HepG2 (cell line): Measurements from ENCODE around the gene KATNB1. TPM values are rescaled to one million over a fixed set of nuclear protein-coding genes. Genes with fewer than 3 reads are reported as not detected.

ENCODE experiments used
- CERS6 ChIP-seq: sonication (generic); formaldehyde crosslinking; IDR thresholded peaks from 2 replicates; pipeline ENCODE4 v1.5.0; 2020; ENCODE audit warnings: missing genetic modification reagents
- KDM4B ChIP-seq: sonication (generic); formaldehyde crosslinking; IDR thresholded peaks from 2 replicates; pipeline ENCODE4 v1.4.0; 2020; ENCODE audit warnings: missing genetic modification reagents
- NCOA1 ChIP-seq: sonication (generic); formaldehyde crosslinking; IDR thresholded peaks from 2 replicates; pipeline ENCODE4 v1.9.0; 2021; ENCODE audit warnings: missing genetic modification reagents
- NCOR1 ChIP-seq: fragments of 200-600 bp; sonication (generic); IDR thresholded peaks from 2 replicates; pipeline ENCODE4 v1.7.0; 2017; ENCODE audit warnings: antibody characterized with exemption, low read length, borderline replicate concordance
- PREB ChIP-seq: sonication (generic); formaldehyde crosslinking; IDR thresholded peaks from 2 replicates; pipeline ENCODE4 v1.4.0; 2020; ENCODE audit warnings: missing genetic modification reagents
- SAP130 ChIP-seq: IDR thresholded peaks from 2 replicates; pipeline ENCODE4 v1.6.1; 2016; ENCODE audit warnings: low read depth
- THAP11 ChIP-seq: IDR thresholded peaks from 2 replicates; pipeline ENCODE4 v1.6.1; 2016; ENCODE audit warnings: missing biosample characterization, missing genetic modification reagents
- YY1 ChIP-seq: IDR thresholded peaks from 2 replicates; pipeline ENCODE4 v1.6.1; 2011; ENCODE audit warnings: low read length, low read depth, moderate library complexity, mild to moderate bottlenecking; ENCODE audit not compliant: insufficient read depth, insufficient replicate concordance
- ZBTB4 ChIP-seq: sonication (generic); formaldehyde crosslinking; IDR thresholded peaks from 2 replicates; pipeline ENCODE4 v1.4.0; 2020; ENCODE audit warnings: missing genetic modification reagents, mild to moderate bottlenecking, borderline replicate concordance
- ZNF318 ChIP-seq: sonication (generic); formaldehyde crosslinking; IDR thresholded peaks from 2 replicates; pipeline ENCODE4 v1.4.0; 2020; ENCODE audit warnings: mild to moderate bottlenecking, missing genetic modification reagents
- ZNF33B ChIP-seq: sonication (generic); formaldehyde crosslinking; IDR thresholded peaks from 2 replicates; pipeline ENCODE4 v1.5.1; 2020; ENCODE audit warnings: mild to moderate bottlenecking, missing genetic modification reagents
- ZNF513 ChIP-seq: sonication (generic); formaldehyde crosslinking; conservative IDR thresholded peaks from 2 replicates; pipeline ENCODE4 v1.5.0; 2020; ENCODE audit warnings: missing genetic modification reagents
- ZNF629 ChIP-seq: sonication (generic); formaldehyde crosslinking; conservative IDR thresholded peaks from 2 replicates; pipeline ENCODE4 v1.5.0; 2020; ENCODE audit warnings: missing genetic modification reagents
- polyA plus RNA-seq, 8 experiments: library from polyadenylated mRNA; depleted of rRNA in 3 of 8; stranded (reverse) in 7 of 8; unstranded in 1 of 8; fragments of >200 nt; fragmentation: Illumina TruSeq in 4 of 8; extraction: Trizol in 4 of 8; gene quantifications; 2 replicates each; pipeline versions ENCODE4 v1.2.1 to v1.2.3, GENCODE V29; 2011 to 2016; ENCODE audit warnings: low read depth in 4 of 8, missing spikeins in 1 of 8, mixed read lengths in 1 of 8; ENCODE audit not compliant: insufficient read depth in 1 of 8
- total RNA-seq, 5 experiments: library from RNA; depleted of rRNA; stranded (reverse); fragments of >200 nt; fragmentation: Illumina TruSeq; extraction: Trizol; gene quantifications; 2 replicates each; pipeline ENCODE4 v1.2.3, GENCODE V29; 2016; ENCODE audit warnings: low read depth in 1 of 5

Gene KATNB1
- total and polyA plus RNA-seq, 2 of the 13 experiments (the other 11 are each of a cell fraction or from before 2014, with no cell fraction given) = 31.5 to 43.5 TPM

- TF ChIP-seq ZNF318 (CRISPR knock-in tag) = no peak
- TF ChIP-seq ZNF33B = no peak
- TF ChIP-seq NCOR1 = no peak
- peak; percentile 65 for TF ChIP-seq YY1
- TF ChIP-seq CERS6 (CRISPR knock-in tag) = no peak
- no peak for TF ChIP-seq NCOA1 (CRISPR knock-in tag)
- TF ChIP-seq KDM4B (CRISPR knock-in tag) = no peak
- TF ChIP-seq ZNF513 = no peak
- no peak for TF ChIP-seq PREB (CRISPR knock-in tag)
- TF ChIP-seq SAP130 (CRISPR knock-in tag) = peak; percentile 75
- no peak for TF ChIP-seq ZNF629 (CRISPR knock-in tag)
- 0 out of 2 replicates have a peak, but pooled peaks have one; percentile 54 for TF ChIP-seq ZBTB4
- peak; percentile 56; the same call in 1 of the 2 replicates for TF ChIP-seq THAP11 (CRISPR knock-in tag)
Observed at GRCh38 chr16:57757326-57757786, 21.8 kb downstream of the KATNB1 start (continued).
